Activated T-cell treated with anti-CD3 and anti-CD28 coated beads, Interleukin-2, amount 50 U/mL, for 48 hours (primary cell): Measurements from ENCODE around the gene HLCS.

Experiments used
- DNase-seq, 2 experiments: peaks; one replicate each; pipeline ENCODE4 v3.0.0-alpha.2; 2020

Gene HLCS

GRCh38 chr21:36914244-36915013 is 52.0 kb downstream of the HLCS start:
- DNase-seq, result no peak

DNA sequence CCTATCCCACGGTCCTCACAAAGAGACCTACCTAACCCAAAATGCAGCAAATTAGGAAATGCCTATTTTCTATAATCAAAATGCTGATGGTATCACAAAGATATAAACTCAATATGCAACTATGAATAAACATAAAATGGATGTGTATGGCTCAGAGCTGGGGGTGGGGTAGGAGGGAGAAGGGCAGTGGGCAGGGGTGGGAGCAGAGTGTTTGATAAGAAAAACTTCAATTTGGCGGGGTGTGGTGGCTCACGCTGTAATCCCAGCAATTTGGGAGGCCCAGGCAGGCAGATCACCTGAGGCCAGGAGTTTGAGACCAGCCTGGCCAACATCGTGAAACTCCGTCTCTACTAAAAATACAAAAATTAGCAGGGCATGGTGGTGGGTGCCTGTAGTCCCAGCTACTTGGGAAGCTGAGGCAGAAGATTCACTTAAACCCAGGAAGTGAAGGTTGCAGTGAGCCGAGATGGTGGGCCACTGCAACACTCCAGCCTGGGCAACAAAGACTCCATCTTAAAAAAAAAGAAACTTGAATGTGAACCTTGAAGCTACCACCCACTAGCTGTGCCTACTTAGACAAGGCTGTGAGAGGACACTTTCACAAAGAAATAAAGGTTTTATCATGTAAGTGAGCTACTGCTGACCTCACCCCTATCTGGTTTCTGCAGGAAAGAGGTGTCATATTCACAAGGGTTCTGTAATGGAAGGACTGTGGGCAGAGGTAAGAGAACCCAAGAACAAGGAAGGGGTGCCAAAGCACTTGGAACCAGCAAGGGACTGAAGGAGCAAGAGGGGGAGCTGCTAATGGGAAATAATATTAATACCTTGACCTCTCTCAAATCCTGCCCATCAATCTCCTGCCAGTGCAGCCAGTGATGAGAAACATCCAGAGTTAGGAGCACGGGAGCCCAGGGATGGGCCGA is 53.0 kb downstream of the HLCS start:
- no peak for DNase-seq

GRCh38 chr21:36910581-36911307 is 55.7 kb downstream of the HLCS start:
- no peak for DNase-seq

- peak; percentile 44 for DNase-seq
These were observed 56.4 kb downstream of the HLCS start for GRCh38 chr21:36909901-36910561.

- no peak for DNase-seq
These were observed 57.0 kb downstream of the HLCS start for GRCh38 chr21:36909423-36909822.

DNA sequence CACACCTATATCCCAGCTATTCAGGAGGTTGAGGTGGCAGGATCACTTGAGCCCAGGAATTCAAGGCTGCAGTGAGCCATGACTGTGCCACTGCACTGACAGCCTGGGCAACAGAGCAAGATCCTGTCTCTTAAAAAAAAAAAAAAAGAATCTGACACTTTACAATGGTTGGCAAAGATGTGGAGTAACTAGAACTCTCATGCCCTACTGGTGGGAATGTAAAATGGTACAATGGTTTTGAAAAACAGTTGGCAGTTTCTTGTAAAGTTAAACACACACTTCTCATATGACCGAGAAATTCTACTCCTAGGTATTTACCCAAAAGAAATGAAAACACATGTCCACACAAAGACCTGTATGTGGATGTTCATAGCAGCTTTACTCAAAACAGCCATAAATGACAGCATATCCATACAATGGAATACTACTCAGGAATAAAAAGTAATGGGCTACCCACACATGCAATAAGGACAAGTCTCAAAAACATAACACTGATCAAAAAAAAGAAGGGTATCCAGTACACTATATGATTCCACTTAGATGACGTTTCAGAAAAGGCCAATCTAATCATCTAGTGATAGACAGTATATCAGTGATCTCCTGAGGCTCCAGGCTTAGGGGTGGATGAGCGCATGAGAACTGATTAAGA is 58.1 kb downstream of the HLCS start:
- no peak for DNase-seq

DNA sequence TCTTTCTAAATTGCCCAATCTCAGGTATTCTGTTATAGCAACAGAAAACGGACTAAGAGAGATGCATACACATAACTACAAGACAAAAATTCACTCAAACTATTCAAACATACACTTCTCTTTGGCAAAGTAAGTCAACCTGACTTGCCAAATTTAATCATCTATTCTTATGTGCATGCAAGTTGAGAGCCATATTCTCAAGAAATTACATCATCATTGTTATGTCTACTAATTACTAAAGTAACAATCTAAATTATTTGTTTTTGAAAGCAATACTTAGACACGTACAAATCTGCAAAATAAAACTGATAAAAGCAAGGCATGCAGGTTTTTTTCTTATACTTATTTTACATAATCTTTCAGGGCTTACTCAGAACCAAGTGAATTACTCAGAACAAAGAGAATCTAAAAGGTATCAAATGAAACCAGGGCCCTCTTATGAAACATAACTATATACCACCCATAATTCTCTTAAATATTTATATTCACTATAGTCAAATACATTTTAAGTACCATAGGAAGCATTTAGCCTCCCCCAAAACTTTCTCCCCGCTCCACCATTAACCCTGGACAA is 62.3 kb downstream of the HLCS start:
- DNase-seq, result no peak

GRCh38 chr21:36902793-36903192 is 63.7 kb downstream of the HLCS start:
- DNase-seq, result no peak

- no peak for DNase-seq
These were observed 64.1 kb downstream of the HLCS start for GRCh38 chr21:36902331-36902730.

DNA sequence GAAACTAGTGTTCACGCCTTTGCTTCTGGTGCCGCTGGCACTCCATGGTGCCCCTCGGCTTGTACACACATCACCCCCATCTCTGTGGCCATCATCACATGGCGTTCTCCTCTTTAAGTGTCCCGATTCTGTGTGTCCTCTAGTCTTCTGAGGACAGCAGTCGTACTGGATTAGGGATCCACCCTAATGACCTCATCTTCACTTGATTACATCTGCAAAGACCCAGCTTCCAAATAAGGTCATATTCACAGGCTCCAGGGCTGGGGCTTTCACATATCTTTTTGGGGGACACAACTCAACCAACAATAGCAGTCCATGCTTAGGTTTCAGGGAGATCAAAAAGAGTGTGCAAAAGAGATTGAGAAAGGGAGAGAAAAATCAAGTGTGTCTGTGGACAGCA is 64.9 kb downstream of the HLCS start:
- DNase-seq, result no peak

DNA sequence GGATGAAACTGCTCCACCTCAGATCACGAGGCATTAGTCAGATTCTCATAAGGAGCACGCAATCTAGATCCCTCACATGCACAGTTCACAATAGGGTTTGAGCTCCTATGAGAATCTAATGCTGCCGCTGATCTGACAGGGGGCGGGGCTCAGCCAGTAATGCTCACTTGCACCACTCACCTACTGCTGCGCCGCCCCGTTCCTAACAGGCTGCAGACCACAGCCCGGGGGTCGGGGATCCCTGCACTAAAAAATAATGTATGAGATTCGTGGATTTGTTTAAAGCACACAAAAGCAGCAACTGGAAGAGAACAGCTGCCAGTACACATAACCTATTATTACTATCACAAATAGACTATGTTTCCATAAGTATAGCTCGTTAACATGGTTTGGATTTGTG is 72.9 kb downstream of the HLCS start:
- no peak for DNase-seq

DNA sequence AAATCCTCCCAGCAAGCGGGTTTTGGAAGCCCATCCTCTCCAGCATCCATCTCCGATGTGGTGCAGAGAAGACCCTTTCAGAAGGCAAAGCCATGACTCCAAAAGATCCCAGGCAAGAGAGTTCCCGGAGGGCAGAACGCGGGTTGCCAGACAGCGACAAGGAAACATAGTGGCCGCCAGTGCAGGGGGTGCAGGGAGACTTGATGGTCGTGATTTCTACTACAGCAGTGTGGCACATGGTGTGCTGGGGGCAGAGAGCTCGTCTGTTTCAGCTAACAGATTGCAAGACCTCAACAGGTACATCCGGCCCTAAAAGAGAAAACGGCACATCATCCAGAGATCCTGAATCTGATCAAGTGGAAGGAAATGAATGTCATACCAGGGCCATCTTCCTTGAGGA is 74.3 kb downstream of the HLCS start:
- no peak for DNase-seq

DNA sequence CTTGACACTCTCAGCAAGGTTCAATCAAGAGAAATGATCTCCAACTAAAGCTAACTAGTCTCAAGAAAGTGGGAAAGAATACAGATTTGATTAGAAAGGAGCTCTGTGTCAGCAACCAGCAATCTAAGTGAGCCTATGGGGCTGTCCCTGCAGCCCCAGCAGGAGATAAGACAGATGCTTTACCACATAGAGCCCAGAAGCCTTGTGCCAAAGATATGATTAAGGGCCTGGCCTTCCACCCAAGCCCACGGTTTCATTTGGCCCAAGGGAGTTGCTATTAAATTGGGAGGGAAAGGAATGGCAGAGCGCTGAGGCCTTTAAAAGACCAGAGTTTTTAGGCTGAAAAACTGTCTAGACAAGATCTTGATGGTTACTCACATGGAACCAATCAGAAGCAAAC is 74.8 kb downstream of the HLCS start:
- no peak for DNase-seq

GRCh38 chr21:36891121-36891520 is 75.3 kb downstream of the HLCS start:
- DNase-seq, result no peak

- no peak for DNase-seq
These were observed 76.4 kb downstream of the HLCS start for GRCh38 chr21:36890086-36890485.

GRCh38 chr21:36889401-36889800 is 77.1 kb downstream of the HLCS start:
- no peak for DNase-seq

DNA sequence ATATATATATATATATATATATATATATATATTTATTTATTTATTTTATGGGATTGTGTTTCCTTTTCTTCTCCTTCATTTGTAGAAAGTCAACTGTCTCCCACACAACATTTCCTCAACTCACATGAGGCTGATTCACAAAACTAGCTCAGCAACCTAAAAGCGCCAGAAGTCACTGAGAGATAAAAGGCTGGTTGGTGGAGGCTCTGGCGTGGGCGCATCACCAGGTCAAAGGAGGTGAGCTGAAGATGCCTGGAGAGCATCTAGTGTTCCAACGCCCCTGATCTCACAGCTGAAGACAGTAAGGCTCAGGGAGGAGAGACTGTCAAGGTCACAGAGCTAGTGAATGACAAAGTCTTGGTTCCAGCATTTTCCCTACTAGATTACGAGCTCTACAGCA is 78.0 kb downstream of the HLCS start:
- no peak for DNase-seq

- no peak for DNase-seq
These were observed 78.5 kb downstream of the HLCS start for GRCh38 chr21:36887963-36888362.

GRCh38 chr21:36883532-36884486 is 82.7 kb downstream of the HLCS start:
- DNase-seq, result no peak

DNA sequence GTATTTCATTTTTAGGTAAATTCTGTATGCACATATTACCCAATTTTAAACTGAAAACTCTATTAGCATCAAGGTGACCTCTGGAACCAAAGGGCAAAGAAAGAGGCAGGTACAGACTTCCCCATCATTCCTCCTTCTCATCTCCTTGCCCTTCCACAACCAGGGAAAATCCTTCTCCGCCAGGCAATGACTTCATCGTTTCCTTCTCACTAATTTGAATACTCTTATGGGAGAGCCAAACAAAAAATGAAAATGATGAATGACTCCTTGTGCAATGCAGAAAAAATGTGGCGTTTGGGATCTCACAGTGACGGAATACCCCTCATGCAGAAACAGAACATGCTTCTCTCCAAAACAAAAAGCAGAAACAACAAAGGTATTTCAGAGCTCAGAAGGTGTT is 83.7 kb downstream of the HLCS start:
- DNase-seq, result no peak

DNA sequence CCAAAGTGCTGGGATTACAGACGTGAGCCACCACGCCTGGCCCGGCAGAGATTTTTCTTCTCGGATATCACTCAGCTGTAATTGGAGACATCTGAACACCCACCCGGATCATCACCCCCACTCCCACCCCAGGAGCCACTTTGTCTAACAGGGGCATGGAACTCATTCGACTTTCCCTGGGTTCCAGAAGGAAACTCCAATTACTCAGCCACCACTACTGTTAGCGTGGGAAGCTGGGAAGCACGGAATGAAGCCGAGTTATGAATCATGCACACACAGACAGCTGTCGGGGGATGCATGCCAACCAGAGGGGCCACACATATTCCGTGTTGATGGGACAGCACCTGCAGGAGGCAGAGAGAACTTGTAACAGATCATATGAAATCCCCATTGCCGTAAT is 85.2 kb downstream of the HLCS start:
- no peak for DNase-seq
